Body of pancreas (tissue), 4 donors: ENCODE results near the gene SYNJ2.

Experiments
- POLR2A ChIP-seq, 3 donors: fragments of 450-650 bp; IDR thresholded peaks; one replicate each; pipeline ENCODE4 v1.6.1; 2016; ENCODE audit warnings: antibody characterized with exemption in 3 of 3, mild to moderate bottlenecking in 2 of 3
- TF ChIP-seq, protein P1 (sequence below), 7 experiments: fragments of 450-650 bp in 4 of 7; fragments of 200-600 bp in 3 of 7; sonication (generic) in 3 of 7; IDR thresholded peaks; one replicate each; pipeline ENCODE4 v1.5.1; 2016 to 2019; ENCODE audit warnings: antibody characterized with exemption in 7 of 7

DNA sequence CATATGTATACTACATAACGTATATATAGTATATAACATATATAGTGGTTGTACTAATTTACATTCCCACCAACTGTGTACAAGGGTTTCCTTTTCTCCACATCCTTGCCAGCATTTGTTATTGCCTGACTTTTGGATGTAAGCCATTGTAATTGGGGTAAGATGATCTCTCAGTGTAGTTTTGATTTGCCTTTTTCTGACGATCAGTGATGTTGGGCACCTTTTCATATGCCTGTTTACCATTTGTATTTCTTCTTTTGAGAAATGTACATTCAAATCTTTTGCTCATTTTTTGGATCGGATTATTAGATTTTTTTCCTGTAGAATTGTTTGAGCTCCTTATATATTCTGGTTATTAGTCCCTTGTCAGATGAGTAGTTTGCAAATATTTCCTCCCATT, 11.4 kb downstream of the SYNJ2 start:
- TF ChIP-seq POLR2A (IDR thresholded peaks at IDR 0.05): no peak
- TF ChIP-seq, protein P1, sequence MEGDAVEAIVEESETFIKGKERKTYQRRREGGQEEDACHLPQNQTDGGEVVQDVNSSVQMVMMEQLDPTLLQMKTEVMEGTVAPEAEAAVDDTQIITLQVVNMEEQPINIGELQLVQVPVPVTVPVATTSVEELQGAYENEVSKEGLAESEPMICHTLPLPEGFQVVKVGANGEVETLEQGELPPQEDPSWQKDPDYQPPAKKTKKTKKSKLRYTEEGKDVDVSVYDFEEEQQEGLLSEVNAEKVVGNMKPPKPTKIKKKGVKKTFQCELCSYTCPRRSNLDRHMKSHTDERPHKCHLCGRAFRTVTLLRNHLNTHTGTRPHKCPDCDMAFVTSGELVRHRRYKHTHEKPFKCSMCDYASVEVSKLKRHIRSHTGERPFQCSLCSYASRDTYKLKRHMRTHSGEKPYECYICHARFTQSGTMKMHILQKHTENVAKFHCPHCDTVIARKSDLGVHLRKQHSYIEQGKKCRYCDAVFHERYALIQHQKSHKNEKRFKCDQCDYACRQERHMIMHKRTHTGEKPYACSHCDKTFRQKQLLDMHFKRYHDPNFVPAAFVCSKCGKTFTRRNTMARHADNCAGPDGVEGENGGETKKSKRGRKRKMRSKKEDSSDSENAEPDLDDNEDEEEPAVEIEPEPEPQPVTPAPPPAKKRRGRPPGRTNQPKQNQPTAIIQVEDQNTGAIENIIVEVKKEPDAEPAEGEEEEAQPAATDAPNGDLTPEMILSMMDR (IDR thresholded peaks at IDR 0.05): no peak
